ENCODE data around the gene KSR1. TPM values are rescaled to one million over a fixed set of nuclear protein-coding genes. Genes with fewer than 3 reads are reported as not detected.

The KSR1 gene
- total RNA-seq, 1 donor from 2014 or later, result 40.3 TPM

GRCh38 chr17:27524594-27524993 lies 68.3 kb downstream of the KSR1 start:
- DNase-seq (ENCODE audit: extremely low spot score in 2 of 2), result no peak
- no peak for TF ChIP-seq POLR2A (IDR thresholded peaks at IDR 0.05)
- no peak for TF ChIP-seq POLR2AphosphoS5 (IDR thresholded peaks at IDR 0.05; ENCODE audit: insufficient read depth in 1 of 2, low read depth in 1 of 2)
- TF ChIP-seq CTCF (IDR thresholded peaks at IDR 0.05), result no peak
- H3K27ac ChIP-seq, result no peak overlapping the region
- H3K36me3 ChIP-seq, result no peaks in the 10 kb centered on the region
- H3K4me1 ChIP-seq, result peaks cover 37% of the 10 kb centered on the region
- H3K27me3 ChIP-seq, result no peaks in the 10 kb centered on the region
- intact Hi-C loops (cut with DNase I), result no loop called here
- H3K9me3 ChIP-seq, result no peaks in the 10 kb centered on the region
- H3K4me3 ChIP-seq, result no peak overlapping the region

GRCh38 chr17:27525316-27525715 lies 69.1 kb downstream of the KSR1 start:
- intact Hi-C loops (cut with DNase I), result no loop called here
- TF ChIP-seq POLR2AphosphoS5 (IDR thresholded peaks at IDR 0.05; ENCODE audit: insufficient read depth in 1 of 2, low read depth in 1 of 2) (no peak), CTCF (IDR thresholded peaks at IDR 0.05) (no peak), POLR2A (IDR thresholded peaks at IDR 0.05) (no peak)

GRCh38 chr17:27525836-27526603 lies 69.8 kb downstream of the KSR1 start:
- TF ChIP-seq POLR2AphosphoS5 (IDR thresholded peaks at IDR 0.05; ENCODE audit: insufficient read depth in 1 of 2, low read depth in 1 of 2), result no peak
- TF ChIP-seq CTCF (IDR thresholded peaks at IDR 0.05), result no peak
- no peak for TF ChIP-seq POLR2A (IDR thresholded peaks at IDR 0.05)
- Histone ChIP-seq H3K27ac (no peak overlapping the region), H3K4me3 (no peak overlapping the region), H3K4me1 (peaks cover 37% of the 10 kb centered on the region), H3K9me3 (no peaks in the 10 kb centered on the region), H3K36me3 (no peaks in the 10 kb centered on the region), H3K27me3 (no peaks in the 10 kb centered on the region)
- intact Hi-C loops (cut with DNase I), result no loop called here
- no peak for DNase-seq (ENCODE audit: extremely low spot score in 2 of 2)

More at GRCh38 chr17:27525316-27525715, 69.1 kb downstream of the KSR1 start:
- H3K4me1 ChIP-seq, result peaks cover 36% of the 10 kb centered on the region
- H3K9me3 ChIP-seq, result no peaks in the 10 kb centered on the region
- H3K27ac ChIP-seq, result no peak overlapping the region
- no peak overlapping the region for H3K4me3 ChIP-seq
- no peaks in the 10 kb centered on the region for H3K27me3 ChIP-seq
- DNase-seq (ENCODE audit: extremely low spot score in 2 of 2), result no peak
- no peaks in the 10 kb centered on the region for H3K36me3 ChIP-seq

GRCh38 chr17:27526604-27527002 lies 70.4 kb downstream of the KSR1 start:
- DNase-seq (ENCODE audit: extremely low spot score in 2 of 2), result no peak
- intact Hi-C loops (cut with DNase I), result no loop called here
- Histone ChIP-seq H3K36me3 (no peaks in the 10 kb centered on the region), H3K9me3 (no peaks in the 10 kb centered on the region), H3K4me3 (no peak overlapping the region), H3K27me3 (no peaks in the 10 kb centered on the region), H3K27ac (no peak overlapping the region), H3K4me1 (peaks cover 37% of the 10 kb centered on the region)
- no peak for TF ChIP-seq POLR2A (IDR thresholded peaks at IDR 0.05)
- no peak for TF ChIP-seq CTCF (IDR thresholded peaks at IDR 0.05)
- TF ChIP-seq POLR2AphosphoS5 (IDR thresholded peaks at IDR 0.05; ENCODE audit: insufficient read depth in 1 of 2, low read depth in 1 of 2), result no peak

GRCh38 chr17:27529230-27529796 lies 73.1 kb downstream of the KSR1 start:
- Histone ChIP-seq H3K36me3 (no peaks in the 10 kb centered on the region), H3K27me3 (no peaks in the 10 kb centered on the region), H3K27ac (no peak overlapping the region), H3K4me3 (no peak overlapping the region), H3K9me3 (no peaks in the 10 kb centered on the region), H3K4me1 (peaks cover 46% of the 10 kb centered on the region)
- DNase-seq (ENCODE audit: extremely low spot score in 2 of 2), result no peak
- TF ChIP-seq CTCF (IDR thresholded peaks at IDR 0.05), result no peak
- TF ChIP-seq POLR2A (IDR thresholded peaks at IDR 0.05), result no peak
- no peak for TF ChIP-seq POLR2AphosphoS5 (IDR thresholded peaks at IDR 0.05; ENCODE audit: insufficient read depth in 1 of 2, low read depth in 1 of 2)
- intact Hi-C loops (cut with DNase I), result no loop called here

Measured in vagina (tissue), 2 donors.